Measurements from ENCODE around the gene NDUFA7. TPM values are rescaled to one million over a fixed set of nuclear protein-coding genes. Genes with fewer than 3 reads are reported as not detected.

NDUFA7 gene
- total RNA-seq, 1 donor from 2014 or later, result 35.8 TPM

- Mint-ChIP-seq H3K9me3 (no peaks in the 10 kb centered on the region), H3K27ac (no peak overlapping the region), H3K36me3 (ENCODE audit: low read depth) (peaks cover 43% of the 10 kb centered on the region), H3K4me3 (no peak overlapping the region), H3K4me1 (no peaks in the 10 kb centered on the region), H3K27me3 (no peaks in the 10 kb centered on the region)
- POLR2A ChIA-PET, result no interaction called here
- CTCF ChIA-PET, result no interaction called here
- no peak for ATAC-seq (ENCODE audit: low read depth)
- no peak for TF ChIP-seq CTCF (IDR thresholded peaks at IDR 0.05)
- DNase-seq, result peak; percentile 7
- intact Hi-C loops (cut with micrococcal nuclease), result loop anchor here (10.0 kb wide), 2 partner anchors 62 to 132 kb away; partner anchors contain the start of genes NDUFA7, RAB11B and RPS28
These were observed 58.7 kb downstream of the NDUFA7 start for GRCh38 chr19:8262431-8262830.

GRCh38 chr19:8261881-8262280 is 59.3 kb downstream of the NDUFA7 start:
- ChIA-PET POLR2A (interaction anchor here (0.6 kb wide), 1 partner anchor 327 kb away, joined by 3 read pairs; no protein-coding TSS in a partner anchor), CTCF (no interaction called here)
- no peaks in the 10 kb centered on the region for H3K27me3 Mint-ChIP-seq
- H3K36me3 Mint-ChIP-seq (ENCODE audit: low read depth), result peaks cover 49% of the 10 kb centered on the region
- intact Hi-C loops (cut with micrococcal nuclease), result loop anchor here (10.0 kb wide), 2 partner anchors 63 to 133 kb away; partner anchors contain the start of genes NDUFA7, RAB11B and RPS28
- DNase-seq (no peak), ATAC-seq (ENCODE audit: low read depth) (no peak)
- no peak for TF ChIP-seq CTCF (IDR thresholded peaks at IDR 0.05)
- H3K4me3 Mint-ChIP-seq, result no peak overlapping the region
- no peaks in the 10 kb centered on the region for H3K9me3 Mint-ChIP-seq
- no peaks in the 10 kb centered on the region for H3K4me1 Mint-ChIP-seq
- no peak overlapping the region for H3K27ac Mint-ChIP-seq

DNA sequence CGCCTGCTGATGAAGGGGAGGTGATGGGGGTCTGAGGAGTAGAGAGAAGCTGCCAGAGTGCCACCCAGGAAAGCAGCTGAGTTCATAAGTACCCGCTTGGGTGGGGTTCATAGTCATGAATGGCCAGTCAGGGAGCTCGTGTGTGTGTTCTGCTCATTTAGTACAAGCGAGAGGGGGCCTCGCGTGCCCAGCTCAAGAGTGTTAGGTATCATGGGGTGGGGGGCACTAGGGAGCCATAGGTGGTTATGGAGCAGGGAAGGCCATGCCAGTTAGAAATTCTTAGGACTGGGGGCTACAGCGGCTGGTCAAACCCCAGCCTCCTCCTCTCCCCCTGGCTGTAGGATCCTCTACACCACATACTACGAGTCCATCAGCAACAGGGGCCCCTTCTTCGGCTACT is 59.8 kb downstream of the NDUFA7 start:
- peaks cover 54% of the 10 kb centered on the region for H3K36me3 Mint-ChIP-seq (ENCODE audit: low read depth)
- no peaks in the 10 kb centered on the region for H3K27me3 Mint-ChIP-seq
- H3K27ac Mint-ChIP-seq, result peak overlapping the region; percentile 24
- DNase-seq (no peak), ATAC-seq (ENCODE audit: low read depth) (no peak)
- ChIA-PET POLR2A (interaction anchor here (0.6 kb wide), 1 partner anchor 327 kb away, joined by 3 read pairs; no protein-coding TSS in a partner anchor), CTCF (no interaction called here)
- no peak overlapping the region for H3K4me3 Mint-ChIP-seq
- no peaks in the 10 kb centered on the region for H3K4me1 Mint-ChIP-seq
- no peaks in the 10 kb centered on the region for H3K9me3 Mint-ChIP-seq
- intact Hi-C loops (cut with micrococcal nuclease), result loop anchor here (10.0 kb wide), 2 partner anchors 63 to 133 kb away; partner anchors contain the start of genes NDUFA7, RAB11B and RPS28
- TF ChIP-seq CTCF (IDR thresholded peaks at IDR 0.05), result no peak

Other genes with a start within 250 kb of the NDUFA7 start
- not detected in 2 replicates for gene FBN3, start 171.8 kb downstream of the NDUFA7 start, total RNA-seq
- 112 and 114 TPM in 2 replicates for gene CERS4, start 112.0 kb downstream of the NDUFA7 start, total RNA-seq
- gene CD320, start 13.0 kb downstream of the NDUFA7 start, total RNA-seq, result 23.7 and 24.6 TPM in 2 replicates
- gene RPS28, start 121 bp upstream of the NDUFA7 start, total RNA-seq, result 3,149 and 3,168 TPM in 2 replicates
- 0.07 and 0.29 TPM in 2 replicates for gene KANK3, start 21.9 kb upstream of the NDUFA7 start, total RNA-seq
- not detected in 2 replicates for gene ANGPTL4, start 42.8 kb upstream of the NDUFA7 start, total RNA-seq
- 92.1 and 100 TPM in 2 replicates for gene RAB11B, start 69.0 kb upstream of the NDUFA7 start, total RNA-seq
- 24.8 and 25.6 TPM in 2 replicates for gene MARCHF2, start 91.9 kb upstream of the NDUFA7 start, total RNA-seq
- gene HNRNPM, start 123.6 kb upstream of the NDUFA7 start, total RNA-seq, result 282 and 287 TPM in 2 replicates
- 0.29 and 0.49 TPM in 2 replicates for gene PRAM1, start 181.3 kb upstream of the NDUFA7 start, total RNA-seq
- 28.6 and 32.8 TPM in 2 replicates for gene ZNF414, start 192.8 kb upstream of the NDUFA7 start, total RNA-seq

Measured in activated B cell treated with CpG ODN at 0.5 μM for 24 hours (primary cell).